Stimulated activated CD4-positive, alpha-beta T cell treated with anti-CD3 and anti-CD28 coated beads, Interleukin-1b, Interleukin-23, amount 100 ng/mL, for 4 hours (primary cell): ENCODE data around the gene DIPK1B.

ENCODE experiments used
- DNase-seq, 2 donors: peaks; one replicate each; pipeline ENCODE4 v3.0.0-alpha.2; 2020; ENCODE audit warnings: low read depth in 2 of 2

The DIPK1B gene

DNA sequence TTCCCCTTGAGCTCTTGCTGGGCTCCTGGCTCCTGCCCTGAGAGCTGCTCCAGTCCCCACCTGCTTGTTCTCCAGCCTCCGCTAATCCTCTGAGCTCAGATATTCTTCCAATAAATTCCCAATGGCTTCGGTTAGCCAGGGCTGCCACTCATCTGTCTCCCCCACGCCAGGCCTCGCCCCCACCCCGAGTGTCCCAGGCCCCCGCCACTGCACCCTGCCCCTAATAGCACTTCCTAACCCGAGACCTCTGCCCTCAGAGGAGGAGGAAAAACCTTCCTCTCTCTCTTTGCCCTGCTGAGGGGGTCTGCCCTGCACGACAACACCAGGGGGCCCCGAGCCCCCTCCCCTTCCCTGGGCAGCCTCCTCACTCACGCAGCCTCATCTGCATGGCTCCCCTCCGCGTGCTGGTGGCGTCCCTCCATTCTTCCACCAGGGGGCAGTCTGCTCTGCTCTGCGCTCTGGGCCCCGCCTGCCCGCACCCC is 57.4 kb downstream of the DIPK1B start:
- DNase-seq = peak; percentile 37 to 49

DNA sequence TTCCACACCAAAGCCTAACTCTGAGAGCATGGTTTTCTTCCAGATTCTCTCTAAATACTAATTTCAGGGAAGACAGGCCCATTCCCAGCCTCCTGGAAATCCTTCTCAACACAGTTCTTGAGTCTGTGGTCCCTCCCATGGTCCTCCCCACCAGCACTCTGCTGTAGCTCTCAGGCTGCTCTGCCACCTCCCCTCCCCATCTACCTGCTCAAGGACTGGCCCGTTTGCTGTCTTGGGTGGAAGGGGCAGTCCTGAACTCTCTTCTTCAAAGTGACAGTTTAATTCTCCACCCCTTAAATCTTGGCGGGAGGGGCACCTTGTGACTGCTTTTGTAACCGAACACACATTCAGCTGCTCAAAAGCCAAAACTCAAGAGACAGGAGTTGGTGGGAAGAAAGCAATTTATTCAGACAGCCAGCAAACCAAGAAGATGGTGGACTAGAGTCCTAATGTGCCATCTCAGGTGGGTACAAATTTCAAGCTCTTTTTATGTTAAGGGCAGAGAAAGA is 59.6 kb downstream of the DIPK1B start:
- no peak for DNase-seq

DNA sequence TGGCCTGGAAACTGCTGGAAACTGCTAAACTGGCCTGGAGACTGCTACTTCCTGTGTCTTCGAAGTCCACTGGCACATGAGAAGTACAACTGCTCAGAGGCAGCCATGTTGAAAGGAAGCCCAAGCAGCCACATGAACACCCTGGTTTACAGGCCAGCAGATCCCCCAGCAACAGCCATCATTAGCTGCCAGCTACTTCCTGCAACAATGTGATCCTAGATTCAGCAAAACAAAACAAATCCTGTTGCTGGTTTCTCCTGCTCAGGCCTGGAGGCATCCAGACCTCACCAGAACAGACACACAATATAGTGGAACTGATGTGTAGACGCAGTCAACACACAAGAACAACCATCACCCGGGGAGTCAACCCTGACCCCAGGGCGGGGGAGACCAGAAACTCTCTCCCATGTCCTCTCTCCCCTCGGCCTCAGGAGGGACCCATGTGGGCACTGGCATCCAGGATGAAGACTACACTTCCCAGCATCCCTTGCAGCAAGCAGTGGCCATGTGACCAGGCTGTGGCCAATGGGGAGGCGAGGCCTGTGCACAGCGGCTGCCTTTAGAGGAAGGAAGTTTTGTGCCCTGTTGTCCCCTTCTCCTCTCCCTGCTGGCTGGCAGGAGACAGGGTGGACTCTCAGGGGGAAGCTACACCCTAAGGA is 61.1 kb downstream of the DIPK1B start:
- no peak for DNase-seq
